Frontal cortex (tissue), 4 donors: ENCODE data around the gene LY6G6D. TPM values are rescaled to one million over a fixed set of nuclear protein-coding genes. Genes with fewer than 3 reads are reported as not detected.

ENCODE experiments used
- DNase-seq, 2 donors: peaks; one replicate each; pipeline ENCODE4 v3.0.0; 2012; ENCODE audit warnings: low spot score in 2 of 2
- FAIRE-seq: peaks from 2 replicates; lab custom pipeline; 2012; peaks lifted over from hg19 to GRCh38; lab: Jason Lieb, UNC
- total RNA-seq: library from RNA; depleted of rRNA; stranded (reverse); fragments of >200 nt; gene quantifications from one replicate; pipeline ENCODE4 v1.2.3, GENCODE V29; 2014
- donor health status: control.
- donor health status: control.
- donor health status: control.

LY6G6D gene
- total RNA-seq, 1 donor from 2014 or later, result not detected

DNA sequence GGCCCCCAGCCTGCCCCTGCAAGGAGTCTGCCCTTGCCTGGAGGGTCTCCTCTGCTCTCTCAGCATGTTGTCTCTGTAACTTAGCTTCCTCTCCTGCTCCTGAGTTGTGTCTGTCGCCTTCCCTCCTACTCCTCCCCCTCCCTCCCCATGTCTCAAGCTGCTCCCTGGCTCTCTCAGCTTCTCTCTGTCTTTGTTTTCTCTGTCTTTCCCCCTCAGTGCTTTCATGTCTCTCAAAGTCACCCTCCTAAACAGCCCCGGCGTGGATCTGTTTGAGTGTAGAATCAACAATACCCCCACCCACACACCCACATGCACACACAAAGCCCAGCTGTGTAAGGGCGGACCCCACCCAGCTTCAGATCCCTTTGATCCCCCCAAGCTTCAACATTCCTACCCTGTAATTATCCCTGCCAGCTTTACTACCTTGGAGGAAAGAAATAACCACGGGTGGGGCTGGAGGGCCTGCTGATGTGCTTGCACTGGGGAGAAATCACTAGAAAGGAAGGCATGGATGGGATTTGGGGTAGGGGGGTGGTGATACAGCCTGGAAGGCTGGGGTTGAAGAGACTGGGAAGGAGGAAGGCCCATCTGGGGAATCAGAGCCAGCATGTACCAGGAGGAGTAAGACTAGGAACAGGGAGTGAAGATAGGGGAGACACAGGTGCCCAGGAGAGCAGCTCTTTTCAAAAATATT is 1.0 kb upstream of the LY6G6D start:
- FAIRE-seq (no peak), DNase-seq (no peak)

DNA sequence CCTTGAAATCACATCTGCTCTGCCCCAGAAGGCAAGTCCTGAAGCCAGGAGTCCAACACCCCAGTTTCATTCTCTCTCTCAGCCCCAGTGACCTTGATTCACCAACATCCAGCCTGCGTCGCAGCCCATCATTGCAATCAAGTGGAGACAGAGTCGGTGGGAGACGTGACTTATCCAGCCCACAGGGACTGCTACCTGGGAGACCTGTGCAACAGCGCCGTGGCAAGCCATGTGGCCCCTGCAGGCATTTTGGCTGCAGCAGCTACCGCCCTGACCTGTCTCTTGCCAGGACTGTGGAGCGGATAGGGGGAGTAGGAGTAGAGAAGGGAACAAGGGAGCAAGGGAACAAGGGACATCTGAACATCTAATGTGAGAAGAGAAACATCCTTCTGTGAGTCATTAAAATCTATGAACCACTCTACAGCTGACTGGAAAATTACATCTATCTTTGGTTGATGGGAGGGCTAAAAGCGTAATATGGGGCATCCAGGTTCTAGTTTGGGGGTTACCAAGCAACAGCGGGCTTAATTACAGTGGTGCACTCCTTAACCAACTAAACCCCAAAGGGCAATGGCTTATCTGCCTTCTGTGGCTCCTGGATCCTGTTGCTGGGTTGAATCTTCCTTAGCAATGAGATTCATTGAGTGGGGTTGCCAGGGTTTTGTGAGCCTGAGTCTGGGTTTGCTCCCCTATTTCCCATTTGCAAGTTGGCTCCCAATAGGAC is 2.5 kb downstream of the LY6G6D start:
- FAIRE-seq, result no peak

DNA sequence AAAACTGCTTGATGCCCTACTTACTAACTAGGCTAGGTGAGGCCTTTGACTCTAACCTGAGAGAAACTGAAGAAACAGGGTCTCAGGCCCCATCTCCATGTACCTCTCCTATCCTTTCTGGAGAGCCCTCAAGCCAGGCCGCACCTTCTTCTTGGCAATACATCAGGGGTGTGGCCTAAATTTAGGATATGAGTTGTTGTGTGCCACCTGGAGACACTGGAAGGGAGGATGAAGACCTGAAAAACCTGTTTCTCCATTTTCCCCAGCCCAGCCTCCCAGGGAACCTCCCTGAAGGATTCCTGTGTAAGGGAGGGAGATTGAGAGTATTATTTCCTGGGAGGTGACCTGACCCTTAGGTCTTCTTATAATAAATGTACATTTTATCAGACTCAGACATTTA is 3.1 kb downstream of the LY6G6D start:
- FAIRE-seq (no peak), DNase-seq (no peak)

More for the DNA sequence above, 2.5 kb downstream of the LY6G6D start:
- DNase-seq, result no peak

DNA sequence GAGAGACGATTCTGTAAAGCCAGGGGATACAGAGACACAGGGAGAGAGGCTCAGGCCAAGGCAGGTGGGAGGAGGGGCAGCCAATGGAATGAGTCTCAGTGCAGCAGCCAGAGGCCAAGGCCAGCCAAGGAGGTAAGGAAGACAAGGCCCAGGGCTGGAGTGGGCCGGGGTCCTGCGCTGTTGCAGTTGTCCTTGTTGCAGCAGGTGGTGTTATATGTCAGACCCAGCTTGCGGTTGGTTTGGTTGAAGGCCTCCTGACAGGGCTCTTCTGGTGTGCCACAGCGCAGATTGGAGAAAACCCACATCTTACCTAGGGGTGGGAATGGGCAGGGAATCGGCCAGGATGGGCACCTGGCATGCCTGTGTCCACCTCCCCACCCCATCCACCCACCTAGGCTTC is 3.9 kb downstream of the LY6G6D start:
- DNase-seq (no peak), FAIRE-seq (no peak)

DNA sequence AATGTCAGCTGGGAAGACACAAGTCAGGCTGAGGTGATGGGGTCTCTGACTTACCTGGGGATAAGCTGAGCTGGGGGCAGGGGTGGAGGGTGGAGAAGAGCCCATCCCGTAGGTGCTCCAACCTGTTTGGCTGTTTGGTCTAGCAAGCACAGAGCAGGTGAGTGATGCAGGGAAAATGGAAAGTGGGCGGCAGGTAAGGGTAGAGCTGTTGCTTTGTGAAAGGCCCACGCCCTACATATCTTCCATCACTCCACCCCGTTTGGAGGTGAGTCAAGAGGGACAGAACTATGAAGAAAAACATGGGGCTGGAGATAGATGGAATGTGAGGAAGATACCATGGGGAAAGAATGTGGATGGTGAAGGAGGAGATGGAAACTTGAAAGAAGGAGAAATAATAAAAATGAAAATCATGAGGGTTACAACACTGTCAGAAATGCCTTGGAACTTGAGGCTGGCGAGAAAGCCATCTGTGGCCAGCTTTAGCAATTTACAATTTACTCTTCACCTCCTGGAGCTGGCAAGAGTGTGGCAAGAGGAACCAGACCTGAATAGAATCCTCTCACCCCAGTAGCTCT is 5.1 kb downstream of the LY6G6D start:
- DNase-seq (no peak), FAIRE-seq (no peak)

DNA sequence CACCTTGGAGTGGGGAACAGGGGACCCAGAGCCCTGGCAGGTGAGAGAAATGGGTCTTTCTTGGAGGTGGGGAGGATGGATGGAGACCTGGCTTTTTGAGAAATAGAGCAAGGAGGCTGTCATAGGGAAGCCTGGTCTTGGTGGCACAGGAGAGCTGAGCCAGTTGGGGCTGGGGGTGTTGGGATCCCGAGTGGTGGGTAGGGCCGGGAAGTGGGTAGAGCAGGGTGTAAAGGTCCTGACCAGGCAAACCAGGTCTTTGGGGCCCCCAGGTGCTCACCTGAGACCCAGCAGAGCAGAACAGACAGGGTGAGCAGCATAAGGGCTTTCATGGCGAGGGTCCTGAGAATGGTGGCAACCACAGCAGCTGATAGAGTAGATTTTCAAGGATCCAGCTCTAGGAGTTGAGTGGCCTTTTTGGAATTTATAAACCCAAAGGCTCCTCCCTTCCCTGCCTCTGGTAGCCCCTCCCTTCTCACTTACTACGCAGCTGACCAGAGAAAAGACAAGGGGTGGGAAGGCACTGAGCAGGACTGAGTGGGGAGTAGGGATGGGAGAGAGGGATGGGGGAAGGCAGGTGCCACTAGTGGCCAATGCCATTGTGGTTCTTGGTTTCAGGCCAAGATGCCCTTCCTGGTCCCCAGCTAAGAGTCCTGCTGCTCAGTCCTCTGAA is 6.3 kb downstream of the LY6G6D start, which contains the start of gene LY6G6C:
Gene LY6G6C (minus strand): TSS at position 396 of the 670 bp plus-strand sequence. CDS start 67 bp downstream, at position 329.
- no peak for DNase-seq
- FAIRE-seq, result no peak

DNA sequence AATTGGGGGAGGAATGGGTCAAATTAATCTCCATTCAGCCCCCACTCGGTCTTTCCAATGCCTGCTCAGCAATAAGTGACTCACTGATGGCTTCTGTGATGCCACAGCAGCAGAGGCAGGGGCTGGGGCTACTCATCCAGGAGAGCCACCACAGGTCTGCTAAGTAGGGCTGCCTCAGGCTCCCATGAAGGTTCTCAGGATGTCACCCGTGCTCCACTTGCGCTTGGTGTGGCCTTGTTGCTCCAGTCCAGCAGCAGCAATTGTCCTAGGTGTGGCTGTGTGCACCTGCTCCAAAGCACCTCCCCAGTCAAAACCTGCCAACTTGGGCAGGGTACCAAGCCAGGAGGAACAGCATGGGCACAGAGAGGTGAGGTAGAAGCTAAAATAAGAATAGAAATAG is 7.0 kb downstream of the LY6G6D start:
- DNase-seq (no peak), FAIRE-seq (no peak)

DNA sequence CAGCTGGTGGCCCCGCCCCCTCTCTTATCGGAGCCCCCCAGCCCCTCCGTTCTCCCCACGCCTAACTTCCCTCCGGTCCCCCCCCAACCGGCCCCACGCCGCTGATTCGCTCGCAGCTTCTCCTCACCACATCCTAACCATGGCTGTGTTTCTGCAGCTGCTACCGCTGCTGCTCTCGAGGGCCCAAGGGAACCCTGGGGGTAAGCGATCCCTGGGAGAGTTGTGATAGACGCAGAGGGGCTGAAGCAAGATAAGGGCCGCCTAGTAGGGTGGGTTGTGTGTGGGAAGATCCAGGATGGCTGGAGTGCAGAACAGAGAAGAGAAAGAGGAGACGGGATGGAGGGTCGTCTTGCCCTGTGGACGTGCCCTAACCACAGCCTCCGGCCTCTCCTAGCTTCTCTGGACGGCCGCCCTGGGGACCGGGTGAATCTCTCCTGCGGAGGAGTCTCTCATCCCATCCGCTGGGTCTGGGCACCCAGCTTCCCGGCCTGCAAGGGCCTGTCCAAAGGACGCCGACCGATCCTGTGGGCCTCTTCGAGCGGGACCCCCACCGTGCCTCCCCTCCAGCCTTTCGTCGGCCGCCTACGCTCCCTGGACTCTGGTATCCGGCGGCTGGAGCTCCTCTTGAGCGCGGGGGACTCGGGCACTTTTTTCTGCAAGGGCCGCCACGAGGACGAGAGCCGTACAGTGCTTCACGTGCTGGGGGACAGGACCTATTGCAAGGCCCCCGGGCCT is 8.3 kb downstream of the LY6G6D start, which contains the start of gene MPIG6B:
Gene MPIG6B (plus strand): TSS at position 129 of the 735 bp plus-strand sequence. CDS start 11 bp downstream, at position 140.
- no peak for DNase-seq
- no peak for FAIRE-seq

DNA sequence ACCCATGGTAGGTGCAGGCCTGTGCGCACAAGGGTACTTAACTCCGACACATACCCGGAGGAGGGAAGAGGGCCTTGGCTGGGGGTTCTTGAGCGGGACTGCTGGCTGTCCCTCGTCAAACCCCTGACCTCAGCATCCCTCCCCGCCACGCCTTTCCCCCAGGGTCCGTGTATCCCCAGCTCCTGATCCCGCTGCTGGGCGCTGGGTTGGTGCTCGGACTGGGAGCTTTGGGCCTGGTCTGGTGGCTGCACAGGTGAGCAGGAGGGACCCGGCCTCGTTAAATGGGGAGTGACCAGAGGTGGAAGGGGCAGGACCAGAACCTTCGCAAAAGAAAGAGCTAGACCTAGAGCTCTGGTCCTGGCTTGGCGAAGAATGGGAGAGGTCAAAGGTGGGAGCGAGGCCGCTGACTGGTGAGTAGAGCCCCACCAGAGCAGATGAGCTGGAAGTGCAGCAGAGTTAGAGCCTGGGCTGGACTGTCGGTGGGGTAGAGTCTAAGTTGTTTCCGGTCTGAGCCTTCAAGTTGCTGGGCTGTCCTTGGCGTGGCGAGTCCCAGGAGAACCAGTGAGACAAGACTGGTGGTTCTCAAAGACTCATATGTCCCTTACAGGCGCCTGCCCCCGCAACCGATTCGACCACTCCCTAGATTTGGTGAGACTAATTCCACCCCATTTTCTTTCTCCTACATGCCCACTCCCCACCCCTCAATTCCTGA is 9.0 kb downstream of the LY6G6D start:
- no peak for DNase-seq
- no peak for FAIRE-seq

DNA sequence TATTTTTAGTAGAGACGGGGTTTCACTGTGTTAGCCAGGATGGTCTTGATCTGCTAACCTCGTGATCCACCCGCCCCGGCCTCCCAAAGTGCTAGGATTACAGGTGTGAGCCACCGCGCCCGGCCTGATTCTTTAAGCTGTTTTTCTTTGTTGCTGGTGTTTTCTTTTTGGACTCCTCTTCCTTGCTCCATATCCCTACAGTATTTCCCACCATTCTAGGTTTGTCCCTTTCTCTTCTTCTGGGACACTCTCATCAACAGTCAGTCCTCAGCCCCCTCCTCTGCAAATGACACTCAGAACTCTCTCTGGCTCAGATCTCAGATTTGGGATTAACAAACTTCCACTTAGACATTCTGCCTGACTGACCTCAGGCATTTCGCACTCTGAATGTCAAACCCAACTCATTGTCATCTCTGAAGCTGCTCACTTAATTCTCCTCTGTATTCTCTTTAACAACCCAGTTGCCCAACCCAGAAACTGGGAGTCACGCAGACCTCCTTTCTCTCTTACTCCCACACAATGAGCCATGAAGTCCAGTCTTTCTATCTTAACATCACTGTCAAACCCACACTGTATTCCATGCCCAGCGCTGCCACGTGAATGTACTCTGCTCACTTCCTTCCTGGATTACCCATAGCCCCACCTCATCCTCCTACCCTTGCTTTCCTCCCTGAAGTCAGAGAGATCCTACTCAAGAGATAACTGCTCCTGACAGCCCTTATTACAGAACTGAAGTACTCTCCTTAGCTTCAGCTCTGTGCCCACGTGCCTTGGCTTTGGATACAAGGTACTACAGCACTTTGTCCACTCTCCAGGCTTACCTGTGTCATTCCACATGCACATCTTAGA is 10.6 kb downstream of the LY6G6D start:
- DNase-seq (no peak), FAIRE-seq (no peak)

DNA sequence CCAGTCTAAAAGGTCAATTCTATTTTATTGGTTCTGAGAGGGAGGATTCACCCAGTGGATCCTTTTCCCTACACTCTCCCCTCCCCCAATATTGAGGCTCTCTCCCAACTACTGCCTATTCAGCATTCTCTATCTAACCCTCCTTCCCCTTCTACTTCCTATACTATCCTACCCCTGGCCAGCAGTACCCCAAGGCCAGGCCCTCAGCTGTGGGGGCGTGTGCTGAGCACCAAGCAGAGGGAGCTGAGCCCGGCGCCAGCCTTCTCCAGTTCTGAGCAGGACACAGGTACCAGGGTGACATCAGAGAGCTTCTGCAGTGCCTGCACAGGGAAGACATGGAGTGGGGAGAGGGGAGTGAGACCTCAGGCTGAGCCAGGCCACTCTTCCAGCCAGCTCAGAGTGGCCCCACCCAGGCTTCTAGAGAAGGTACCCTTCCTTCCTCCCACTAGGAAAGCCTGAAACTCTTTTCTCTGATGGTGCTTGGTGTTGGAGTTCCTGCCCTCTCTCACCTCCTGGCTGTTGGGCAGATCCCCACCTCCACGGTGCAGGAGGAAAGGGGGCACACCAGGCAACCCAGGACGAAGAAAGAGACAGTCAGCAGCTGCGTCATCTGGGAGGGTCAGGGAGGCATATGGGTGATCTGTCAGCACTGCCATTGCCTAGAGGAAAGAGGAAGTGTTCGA is 12.0 kb downstream of the LY6G6D start:
- DNase-seq (no peak), FAIRE-seq (no peak)

DNA sequence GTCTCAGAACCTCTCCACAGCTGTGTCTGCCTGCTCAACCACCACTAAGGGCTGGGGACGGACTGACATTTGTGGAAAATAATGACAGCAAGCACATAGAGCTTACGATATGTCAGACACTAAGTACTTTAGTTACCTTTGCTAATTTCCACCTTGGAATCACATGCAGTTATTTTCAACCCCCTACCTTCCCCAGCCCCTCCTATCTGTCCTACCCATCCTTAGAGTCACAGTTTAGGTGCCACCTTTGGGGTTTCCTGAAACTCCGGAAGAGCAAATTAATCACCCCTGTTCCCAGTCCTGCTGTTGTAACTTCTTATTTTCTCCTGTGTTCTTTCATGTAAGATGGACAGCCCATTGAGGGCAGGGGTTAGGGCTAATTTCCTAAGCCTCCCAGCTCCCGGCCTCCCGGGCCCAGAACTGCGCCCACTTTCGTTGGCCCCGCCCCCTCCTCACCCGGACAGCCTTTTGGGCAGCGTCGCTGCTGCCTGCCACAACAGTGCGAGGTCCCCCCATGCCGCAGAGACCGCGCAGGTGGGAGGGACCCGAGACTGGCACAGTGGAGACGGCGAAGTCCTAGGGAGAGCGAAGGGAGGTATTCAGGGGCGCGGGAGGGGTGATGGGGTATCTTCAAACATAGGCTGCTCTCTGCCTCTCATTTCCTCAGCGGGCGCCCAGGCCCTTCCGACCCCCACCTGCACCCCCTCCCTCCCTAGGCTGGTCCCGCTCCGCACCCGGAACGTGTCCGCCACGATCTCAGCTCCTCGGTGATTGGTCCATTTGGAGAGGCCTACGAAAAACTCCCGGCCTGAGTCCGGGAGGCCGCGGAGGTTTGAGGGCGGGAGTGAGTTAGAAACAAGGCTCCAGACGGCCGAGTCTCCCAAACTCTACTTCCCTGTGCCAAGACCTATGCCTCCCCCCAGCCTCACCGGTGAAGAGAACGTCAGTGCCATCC is 12.8 kb downstream of the LY6G6D start:
- FAIRE-seq (no peak), DNase-seq (no peak)

DNA sequence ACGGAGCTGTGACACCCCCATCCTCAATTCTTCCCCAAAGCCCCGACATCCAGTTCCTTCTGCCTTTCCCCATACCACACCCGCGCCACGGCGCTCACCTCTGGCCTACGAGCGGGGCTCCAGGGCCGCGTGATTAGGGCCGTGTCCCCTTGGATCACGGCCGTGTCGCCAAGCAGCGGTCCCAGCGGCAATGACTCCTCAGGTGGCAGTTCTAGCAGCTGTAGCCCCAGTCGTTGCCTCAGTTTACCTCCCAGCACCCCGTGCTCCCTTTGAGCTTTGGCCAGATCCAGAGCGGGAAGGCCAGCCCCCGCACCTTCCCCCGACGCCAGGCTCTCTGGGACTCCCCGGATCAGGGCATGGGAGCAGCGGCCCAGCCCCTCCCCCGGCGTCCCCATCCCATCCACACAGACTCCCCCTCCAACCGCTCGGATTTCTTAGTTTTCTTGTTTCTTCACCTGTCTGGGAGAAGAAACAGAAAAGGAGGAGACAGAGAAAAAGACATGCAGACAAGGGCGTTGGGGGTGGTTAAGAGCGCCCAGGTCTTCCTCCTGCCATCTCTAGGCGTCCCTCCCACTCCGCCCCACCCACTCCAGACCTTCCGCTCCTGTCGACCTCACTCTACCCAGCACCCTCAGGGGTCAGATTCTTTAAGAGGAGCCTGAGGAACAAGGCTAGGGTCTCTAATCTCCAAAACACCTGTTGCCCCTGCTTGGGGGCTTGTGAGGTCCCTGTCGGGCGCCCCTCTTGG is 13.8 kb downstream of the LY6G6D start, which contains the start of gene DDAH2:
Gene DDAH2 (minus strand): TSS at position 533 of the 748 bp plus-strand sequence. CDS start 138 bp downstream, at position 395.
- FAIRE-seq (no peak), DNase-seq (no peak)

DNA sequence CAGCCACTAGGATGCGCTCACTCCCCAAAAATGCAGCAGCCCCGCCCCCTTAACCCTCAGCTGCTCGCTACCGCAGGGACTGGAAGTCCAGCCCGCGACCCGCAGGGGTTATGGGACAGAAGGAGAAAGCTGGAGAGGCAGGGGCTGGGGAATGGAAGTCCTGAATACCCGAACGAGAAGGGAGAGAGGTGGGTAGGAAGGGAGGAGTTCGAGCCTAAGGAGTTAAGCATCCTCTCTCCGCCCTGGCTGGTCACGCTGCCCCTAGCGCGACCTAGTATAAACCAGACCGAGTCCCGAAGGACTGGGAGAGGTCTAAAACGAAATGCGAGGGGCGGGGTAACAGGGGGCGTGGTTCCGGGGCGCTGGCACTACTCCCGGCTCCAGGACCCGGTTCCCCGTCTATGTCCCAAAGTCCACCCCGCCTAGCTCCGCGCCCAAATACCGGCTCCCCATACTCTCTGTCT is 14.4 kb downstream of the LY6G6D start:
- DNase-seq (peak; percentile 74 to 86), FAIRE-seq (no peak)

DNA sequence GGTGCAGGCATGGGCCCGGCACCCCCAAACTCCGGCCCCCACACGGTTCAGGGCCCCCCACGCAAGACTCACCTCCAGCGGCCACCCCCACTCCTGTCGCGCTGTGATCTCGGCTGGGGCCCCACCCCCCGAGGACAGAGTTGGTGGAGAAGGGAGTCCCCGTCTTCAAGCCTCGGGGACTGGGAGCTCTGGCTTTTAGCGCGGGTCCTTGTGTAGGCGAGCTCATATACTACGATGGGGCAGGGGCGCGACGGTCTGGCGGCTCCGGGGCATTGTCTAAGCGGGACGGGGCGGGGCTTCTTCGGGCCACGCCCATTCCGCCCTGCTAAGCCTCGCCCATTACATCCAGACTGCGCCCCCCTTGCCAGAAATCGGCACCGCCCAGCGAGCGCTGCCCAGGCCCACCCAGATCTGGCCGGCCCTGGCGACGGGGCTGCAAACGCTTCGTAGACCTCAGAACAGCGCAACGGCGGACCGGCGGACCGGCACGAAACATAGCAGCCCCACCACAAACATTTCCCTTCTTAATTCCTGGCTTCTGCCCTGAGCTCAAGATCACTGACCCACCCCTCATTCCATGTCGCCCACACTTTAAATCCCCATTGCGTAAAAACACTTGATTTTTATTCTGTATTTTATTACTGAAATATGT is 15.0 kb downstream of the LY6G6D start:
- no peak for FAIRE-seq
- DNase-seq, result peak; percentile 71 to 87
